Activated CD4-positive, CD25-positive, alpha-beta regulatory T cell treated with anti-CD3 and anti-CD28 coated beads, Interleukin-2, amount 50 U/mL, for 16 hours (primary cell): ENCODE results near the gene CD177.
"Not testable (repeated sequence)": the region's sequence is repeated elsewhere in the genome, so short reads cannot be mapped to it uniquely, and the experiment has no call there.

Experiments
- DNase-seq: peaks from one replicate; pipeline ENCODE4 v3.0.0-alpha.2; 2020; ENCODE audit warnings: low read depth, low spot score

The CD177 gene, protein sequence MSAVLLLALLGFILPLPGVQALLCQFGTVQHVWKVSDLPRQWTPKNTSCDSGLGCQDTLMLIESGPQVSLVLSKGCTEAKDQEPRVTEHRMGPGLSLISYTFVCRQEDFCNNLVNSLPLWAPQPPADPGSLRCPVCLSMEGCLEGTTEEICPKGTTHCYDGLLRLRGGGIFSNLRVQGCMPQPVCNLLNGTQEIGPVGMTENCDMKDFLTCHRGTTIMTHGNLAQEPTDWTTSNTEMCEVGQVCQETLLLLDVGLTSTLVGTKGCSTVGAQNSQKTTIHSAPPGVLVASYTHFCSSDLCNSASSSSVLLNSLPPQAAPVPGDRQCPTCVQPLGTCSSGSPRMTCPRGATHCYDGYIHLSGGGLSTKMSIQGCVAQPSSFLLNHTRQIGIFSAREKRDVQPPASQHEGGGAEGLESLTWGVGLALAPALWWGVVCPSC

DNA sequence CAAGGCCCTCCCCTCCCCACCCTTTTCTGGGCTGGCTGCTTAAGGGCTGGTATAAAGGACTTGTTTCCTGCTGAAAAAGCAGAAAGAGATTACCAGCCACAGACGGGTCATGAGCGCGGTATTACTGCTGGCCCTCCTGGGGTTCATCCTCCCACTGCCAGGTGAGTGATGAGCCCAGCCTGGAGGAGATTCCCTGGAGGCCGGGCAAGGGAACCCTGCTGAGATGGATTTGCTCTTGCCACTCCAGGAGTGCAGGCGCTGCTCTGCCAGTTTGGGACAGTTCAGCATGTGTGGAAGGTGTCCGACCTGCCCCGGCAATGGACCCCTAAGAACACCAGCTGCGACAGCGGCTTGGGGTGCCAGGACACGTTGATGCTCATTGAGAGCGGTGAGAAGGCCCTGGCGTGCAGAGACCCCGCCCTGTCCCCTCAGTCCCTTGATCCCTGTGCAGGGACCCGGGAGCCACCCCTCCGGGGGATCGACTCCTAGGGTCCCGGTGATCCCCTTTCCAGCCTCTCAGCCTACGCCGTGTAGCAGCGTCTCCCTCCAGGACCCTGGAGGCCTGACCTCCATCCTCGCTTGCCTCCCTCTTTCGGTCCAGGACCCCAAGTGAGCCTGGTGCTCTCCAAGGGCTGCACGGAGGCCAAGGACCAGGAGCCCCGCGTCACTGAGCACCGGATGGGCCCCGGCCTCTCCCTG, at the start of gene CD177:
TSS of gene CD177 (plus strand) at position 81 of the 699 bp plus-strand sequence. CDS start at position 110, 29 bp downstream.
- DNase-seq: no peak

DNA sequence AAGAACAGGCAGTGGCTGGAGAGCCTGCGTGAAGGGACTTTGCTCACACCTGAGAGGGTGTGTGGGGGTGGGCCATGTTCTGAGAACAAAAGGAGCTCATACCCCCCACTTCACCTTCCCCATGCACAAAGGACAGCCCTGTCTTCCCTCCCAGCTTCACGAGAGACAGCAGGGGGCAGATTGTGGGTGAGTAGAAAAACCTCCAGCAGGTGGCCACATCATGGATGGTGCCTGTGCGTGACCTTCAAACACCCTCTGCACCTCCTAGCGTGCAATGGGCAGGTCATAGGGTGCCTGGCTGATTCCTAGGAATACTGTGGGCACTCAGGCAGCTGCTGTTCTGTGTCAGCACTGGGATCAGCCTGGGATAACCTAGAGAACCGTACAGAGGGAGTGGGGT, 47.8 kb upstream of the CD177 start:
- no peak for DNase-seq

DNA sequence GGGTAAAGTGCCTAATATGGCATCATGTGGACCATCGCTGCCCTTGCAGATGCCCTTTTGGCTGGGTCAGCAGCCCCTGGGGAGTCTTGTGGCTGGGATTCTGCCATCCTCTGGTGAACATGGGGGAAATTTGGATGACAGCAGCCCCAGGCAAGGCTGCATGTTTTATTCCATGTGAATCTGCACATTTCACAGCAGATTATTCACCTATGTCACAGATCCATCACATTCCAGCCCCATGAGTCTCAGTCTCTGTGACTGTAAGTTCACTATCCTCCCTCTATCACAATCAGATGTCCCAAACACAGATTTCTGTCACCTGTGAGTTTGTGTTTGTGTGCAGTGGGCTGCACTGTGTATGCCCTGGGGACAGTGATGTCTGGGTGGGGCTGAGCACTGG, 47.4 kb upstream of the CD177 start:
- no peak for DNase-seq

DNA sequence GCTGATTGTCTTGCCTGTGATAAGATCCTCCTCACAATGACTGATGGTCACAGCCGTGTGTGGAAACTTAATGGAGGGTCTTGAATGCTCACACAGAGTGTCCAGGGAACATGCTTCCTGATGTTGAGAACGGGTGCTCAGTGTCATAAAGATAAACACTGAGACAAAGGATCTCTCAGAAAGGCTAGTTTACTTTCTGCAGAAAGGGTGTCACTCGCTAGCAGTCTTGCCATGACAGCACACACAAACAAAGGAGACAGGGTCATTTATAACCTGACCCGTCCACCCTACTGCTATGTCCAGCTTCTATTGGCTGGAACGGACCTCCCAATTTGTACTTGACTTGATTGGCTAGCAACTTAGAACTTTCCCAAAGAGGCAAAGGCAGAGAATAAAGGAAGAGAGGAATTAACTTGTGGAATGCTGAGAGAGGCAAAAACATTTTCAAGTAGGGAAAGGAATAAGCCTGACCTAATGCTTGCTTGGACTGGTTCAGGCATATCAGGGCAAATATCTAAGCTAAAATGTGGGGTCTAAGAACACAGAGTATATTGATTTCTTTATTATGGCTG, 45.2 kb upstream of the CD177 start:
- DNase-seq: no peak

DNA sequence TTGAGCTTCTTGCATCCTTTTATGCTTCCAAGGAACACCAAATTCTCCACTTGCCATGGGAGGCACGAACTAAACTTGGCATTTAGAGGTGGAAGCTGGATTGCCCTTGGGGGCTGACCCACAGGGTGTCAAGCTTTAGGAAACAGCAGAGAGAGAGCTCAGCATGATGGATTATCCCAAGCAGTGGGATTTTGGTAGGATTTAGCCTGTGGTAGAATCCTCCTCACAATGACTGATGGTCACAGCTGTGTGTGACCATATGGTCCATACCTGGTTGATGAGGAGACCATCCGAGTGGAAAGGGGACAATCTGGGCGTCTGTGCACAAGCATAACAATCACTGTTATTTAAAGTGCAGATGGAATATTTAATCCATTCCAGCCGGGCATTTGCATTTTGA, 44.0 kb upstream of the CD177 start:
- DNase-seq: no peak

DNA sequence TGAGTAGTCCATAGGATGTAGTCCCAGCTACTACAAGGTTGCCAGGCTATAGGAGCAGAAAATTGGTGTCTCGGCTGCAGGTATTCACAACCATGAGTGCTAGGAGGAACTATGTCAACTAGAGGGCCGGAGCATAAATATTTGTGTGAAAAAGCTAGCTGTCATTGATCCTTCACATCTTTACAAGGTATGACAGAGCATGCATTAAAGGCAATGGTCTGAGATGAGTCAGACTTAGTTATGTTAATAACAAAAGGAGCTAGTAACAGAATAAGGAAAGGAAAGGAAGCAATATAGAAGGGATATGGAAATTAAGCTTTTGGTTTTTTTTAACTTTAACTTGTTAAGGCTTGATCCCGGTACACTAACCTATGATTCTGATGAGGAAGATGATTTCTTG, 43.3 kb upstream of the CD177 start:
- DNase-seq: no peak

DNA sequence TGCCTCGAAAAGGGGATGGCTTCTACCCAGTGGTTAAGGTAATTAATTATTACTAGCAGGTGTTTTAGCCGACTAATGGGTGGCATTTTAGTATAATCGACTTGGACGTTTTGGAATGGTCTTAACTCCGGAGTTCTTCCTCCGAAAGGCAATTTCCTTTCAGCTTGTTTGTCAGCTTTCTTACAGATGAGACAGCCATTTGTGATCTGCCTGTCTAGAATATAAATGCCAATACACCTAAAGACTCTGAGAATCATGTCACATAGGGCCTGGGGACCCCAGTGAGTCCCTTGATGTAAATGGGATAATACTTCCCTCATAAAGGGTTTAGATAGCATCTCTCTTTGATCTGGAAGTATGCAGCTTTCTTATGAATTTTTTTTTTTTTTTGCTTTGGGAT, 42.2 kb upstream of the CD177 start:
- no peak for DNase-seq

DNA sequence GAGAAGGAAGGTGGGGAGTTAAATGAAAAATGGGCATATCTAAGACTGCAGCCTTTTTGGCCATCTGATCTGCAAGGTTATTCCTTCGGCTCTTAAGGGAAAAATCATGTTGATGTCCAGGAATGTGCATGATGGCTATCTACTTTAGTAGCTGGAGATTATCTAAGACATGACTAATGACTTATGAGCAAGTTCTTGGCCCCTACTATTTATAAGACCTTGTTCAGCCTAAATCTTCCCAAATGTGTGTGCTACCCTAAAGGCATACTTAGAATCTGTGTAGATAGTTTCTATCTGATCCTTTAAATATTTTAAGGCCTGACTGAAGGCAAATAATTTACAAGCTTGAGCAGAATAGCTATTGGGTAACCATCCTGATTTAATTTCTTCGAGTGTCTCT, 41.8 kb upstream of the CD177 start:
- no peak for DNase-seq

DNA sequence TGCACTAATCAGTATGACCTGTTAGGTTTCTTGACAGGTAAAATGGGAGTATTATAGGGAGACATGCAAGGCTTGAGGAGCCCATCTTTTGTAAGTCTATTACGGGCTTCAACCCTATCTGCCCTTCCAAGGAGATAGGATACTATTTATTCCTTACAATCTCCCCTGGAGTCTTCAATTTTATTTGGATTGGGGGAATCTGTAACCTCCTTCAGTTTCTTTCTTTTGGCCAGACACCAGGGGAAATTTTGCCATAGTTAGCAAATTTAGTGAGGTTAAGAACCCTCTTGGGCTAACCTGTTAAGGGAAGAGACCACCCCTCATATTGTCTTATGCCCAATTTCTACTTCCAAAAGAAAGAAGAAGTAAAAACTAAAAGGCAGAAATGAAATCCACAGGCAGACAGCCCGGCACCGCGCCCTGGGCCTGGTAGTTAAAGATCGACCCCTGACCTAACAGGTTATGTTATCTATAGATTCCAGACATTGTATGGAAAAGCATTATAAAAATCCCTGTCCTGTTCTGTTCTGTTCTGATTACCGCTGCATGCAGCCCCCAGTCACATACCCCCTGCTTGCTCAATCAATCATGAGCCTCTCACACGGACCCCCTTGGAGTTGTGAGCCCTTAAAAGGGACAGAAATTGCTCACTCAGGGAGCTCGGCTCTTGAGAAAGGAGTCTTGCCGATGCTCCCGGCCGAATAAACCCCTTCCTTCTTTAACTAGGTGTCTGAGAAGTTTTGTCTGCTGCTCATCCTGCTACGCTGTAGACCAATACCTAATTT, 39.6 kb upstream of the CD177 start:
- DNase-seq: no peak

DNA sequence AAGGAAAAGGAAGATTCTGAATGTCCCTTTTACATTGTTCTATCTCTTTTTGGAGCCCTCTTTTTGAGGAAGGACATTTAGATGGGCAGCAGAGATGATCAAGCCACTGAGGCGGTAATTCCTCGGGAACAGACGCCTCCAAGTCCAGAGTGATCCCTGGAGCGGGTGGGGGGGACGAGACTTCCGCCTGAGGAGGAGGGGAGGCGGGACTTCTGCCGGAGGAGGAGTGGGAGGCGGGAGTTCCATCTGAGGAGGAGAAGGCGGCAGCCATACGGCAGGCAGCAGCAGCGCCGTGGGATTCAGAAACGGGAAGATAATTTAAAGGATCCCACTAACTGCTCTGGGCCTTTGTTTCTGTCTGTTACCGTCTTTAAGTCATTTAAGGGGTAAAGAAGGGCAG, 37.6 kb upstream of the CD177 start:
- no peak for DNase-seq

DNA sequence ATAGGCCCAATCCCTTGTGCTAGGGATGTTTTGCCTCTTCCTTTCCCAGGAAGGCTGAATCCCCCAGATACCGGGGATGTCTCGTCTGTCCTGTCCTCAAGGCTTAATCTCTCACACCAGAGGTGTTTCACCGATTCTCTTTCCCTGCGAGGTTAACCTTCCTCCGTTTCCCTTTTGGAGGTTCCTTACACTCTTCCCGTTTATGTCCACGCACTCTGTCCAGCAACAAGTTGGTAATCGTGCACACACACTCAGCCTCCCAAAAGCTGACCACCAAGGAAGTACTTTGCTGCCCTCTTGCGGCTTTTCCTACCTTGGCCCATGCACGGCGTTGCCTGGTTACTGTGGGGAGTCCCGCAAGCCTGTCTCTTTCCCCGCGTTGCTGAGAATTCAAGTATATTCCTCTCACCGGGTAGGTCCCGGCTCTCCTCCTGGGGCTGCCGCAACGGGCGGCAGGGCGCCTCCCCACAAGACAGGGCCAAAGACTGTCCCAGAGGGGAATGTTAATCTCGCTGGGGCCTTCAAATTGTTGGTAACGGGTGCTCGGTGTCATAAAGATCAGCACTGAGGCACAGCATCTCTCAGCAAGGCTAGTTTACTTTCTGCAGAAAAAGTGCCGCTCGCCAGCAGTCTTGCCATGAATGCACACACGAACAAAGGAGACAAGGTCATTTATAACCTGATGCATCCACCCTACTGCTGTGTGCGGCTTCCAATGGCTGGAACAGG, 36.7 kb upstream of the CD177 start:
- DNase-seq: no peak

DNA sequence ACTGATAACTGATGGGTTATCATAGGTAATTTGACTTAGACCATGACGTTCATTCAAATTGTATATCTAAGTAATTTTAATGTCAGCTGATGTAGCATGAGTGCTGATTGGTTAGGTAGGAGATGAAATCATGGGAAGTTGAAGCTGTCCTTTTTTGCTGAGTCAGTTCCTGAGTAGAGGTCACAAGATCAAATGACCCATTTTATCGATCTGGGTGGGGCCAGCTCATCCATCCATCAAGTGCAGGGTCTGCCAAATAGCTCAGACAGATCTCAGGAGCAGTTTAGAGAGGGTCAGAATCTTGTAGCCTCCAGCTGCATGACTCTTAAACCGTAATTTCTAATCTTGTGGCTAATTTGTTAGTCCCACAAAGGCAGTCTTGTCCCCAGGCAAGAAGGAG, 35.3 kb upstream of the CD177 start:
- DNase-seq: no peak

DNA sequence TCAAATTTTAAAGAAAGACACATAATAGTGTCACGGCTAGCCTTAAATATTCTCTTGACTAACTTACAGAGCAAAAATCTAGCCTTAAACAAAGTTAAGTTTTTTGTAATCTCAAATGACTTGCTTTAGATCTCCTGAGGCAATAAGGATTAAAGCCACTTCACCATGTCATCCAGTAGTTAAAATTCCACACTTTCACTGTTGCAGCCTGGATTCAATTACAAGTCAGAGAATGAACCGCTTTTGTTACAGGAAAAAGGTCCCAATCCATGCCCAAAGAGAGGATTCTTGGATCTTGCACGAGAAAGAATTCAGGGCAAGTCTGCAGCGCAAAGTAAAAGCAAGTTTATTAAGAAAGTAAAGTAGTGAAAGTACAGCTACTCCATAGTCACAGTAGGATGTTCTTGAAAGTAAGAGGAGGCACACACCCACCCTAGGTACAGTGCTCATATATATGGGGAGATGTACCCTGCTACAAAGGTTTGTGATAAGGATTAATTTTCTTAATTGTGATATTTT, 34.6 kb upstream of the CD177 start:
- DNase-seq: no peak

DNA sequence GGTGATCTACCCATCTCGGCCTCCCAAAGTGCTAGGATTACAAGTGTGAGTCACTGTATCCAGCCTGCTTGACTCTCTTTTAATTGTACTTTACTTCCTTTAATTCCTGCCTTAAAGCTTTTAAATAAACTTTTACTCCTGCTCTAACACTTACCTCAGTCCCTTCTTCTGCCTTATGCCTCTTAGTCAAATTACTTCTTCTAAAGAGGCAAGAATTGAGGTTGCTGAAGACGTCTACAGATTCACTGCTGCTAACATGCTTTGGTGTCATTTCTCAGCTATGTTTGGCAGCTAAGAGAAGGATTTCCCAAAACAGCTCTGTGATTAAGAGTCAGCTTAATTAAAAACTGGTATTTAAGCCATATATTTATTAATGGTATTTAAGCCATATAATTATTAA, 32.9 kb upstream of the CD177 start:
- no peak for DNase-seq

DNA sequence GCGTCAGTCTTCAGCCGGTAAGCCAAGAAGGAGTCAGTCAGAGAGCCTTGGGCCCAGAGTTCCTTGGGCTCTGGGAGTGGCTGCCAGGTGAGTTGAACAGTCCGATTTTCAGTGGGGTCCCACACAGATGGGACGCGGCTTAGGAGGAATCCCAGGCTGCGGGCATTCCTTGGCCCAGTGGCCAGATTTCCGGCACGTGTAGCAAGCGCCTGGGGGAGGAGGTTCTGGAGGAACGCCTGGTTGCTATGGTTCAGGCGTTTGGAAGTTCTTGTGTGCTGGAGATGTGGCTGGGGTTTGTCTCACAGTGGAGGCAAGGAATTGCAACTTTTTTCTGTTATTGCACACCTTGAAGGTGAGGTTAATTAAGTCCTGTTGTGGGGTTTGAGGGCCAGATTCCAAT, 26.7 kb upstream of the CD177 start:
- not testable (repeated sequence) for DNase-seq

DNA sequence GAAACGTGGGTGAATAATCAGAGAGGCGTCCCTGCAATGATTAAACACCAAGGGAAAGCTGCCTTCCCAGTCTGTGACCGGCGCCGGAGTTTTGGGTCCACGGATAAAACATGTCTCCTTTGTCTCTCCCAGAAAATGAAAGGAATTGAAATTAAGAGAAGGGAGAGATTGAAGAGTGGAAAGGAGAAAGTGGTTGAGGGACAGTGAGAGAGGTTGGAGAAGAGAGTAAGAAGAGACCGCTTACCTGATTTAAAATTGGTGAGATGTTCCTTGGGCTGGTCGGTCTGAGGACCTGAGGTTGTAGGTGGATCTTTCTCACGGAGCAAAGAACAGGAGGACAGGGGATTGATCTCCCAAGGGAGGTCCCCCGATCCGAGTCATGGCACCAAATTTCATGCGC, 24.9 kb upstream of the CD177 start:
- DNase-seq: not testable (repeated sequence)

DNA sequence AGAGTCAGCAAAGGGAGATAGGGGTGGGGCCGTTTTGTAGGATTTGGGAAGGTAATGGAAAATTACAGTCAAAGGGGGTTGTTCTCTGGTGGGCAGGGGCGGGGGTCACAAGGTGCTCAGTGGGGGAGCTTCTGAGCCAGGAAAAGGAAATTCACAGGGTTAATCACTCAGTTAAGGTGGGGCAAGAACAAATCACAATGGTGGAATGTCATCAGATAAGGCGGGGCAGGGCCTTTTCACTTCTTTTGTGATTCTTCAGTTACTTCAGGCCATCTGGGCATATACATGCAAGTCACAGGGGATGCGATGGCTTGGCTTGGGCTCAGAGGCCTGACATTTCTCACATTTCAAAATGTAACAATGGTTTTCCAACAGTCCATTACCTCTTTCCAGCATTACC, 24.4 kb upstream of the CD177 start:
- not testable (repeated sequence) for DNase-seq

DNA sequence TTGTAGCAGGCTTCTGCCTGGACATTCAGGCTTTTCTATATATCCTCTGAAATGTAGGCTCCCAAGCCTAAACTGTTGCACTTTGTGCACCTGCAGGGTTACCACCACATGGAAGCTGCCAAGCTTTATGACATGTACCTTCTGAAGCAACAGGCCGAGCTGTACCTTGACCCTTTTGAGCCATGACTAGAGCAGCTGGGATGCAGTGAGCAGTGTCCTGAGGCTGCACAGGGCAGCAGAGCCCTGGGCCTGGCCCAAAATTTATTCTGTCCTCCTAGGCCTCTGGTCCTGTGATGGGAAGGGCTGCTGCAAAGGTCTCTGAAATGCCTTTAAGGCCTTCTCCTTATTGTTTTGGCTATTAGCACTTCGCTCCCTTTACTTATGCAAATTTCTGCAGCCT, 23.5 kb upstream of the CD177 start:
- DNase-seq: no peak

DNA sequence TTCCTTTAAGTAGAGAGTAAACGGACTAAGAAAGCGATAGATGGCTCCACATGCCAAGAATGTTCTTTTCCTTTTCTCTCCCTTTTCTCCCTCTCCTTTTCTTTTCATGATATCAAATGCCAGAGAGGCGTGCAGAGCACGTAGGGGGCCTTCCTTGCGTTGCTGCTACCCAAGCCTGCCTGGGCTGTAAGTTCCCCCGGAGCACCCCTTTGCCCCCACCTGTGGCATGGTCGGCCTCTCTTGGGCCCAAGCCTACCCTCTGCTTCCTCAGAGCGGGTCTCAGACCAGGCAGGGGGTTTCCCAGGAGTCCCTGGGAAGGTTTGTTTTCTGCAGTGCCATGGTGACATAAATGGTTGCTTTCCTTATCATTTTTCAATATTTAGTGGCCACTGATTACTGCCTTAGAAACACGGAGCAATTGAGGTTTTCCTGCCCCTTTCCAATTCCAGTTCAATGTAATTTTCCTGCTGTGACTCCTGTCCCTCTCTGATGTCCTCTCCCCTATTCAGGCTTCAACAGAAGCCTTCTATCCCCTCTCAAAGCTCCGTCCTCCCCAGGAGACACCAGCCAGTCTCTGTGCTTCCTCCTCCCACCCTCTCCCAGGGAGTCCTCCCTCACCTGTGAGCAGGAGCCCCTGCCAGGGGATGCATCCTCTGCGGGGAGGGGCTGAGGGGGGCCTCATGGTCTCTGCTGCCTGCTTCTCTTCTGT, 22.6 kb upstream of the CD177 start:
- DNase-seq: no peak

DNA sequence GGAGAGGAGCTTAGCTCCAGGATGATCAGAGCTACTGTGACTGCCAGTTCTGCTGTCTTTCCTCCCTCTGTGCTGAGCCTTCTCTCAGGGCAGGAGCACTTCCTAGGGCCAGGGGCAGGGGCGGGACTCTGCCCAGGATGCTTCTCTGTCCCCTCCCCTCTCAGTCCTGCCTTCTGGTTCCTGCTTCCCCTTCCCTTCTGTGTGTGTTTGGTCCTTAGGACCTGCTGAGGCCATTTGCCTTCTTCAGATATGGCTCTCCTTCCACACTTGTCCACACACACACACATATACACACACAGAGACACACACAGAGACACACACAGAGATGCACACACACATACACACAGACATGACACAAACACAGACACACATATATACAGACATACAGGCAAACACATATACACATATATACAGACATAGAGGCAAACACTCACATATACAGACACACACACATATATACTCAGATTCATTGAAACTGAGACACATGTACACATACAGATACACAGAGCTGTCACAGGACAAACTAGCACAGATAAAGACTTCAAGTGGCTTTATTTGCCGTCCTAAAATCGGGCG, 22.0 kb upstream of the CD177 start:
- DNase-seq: no peak
